ENCODE measurements around the gene EWSR1.
"Not testable (repeated sequence)": the region's sequence is repeated elsewhere in the genome, so short reads cannot be mapped to it uniquely, and the experiment has no call there.

The EWSR1 gene

GRCh38 chr22:29339381-29340235, 71.5 kb downstream of the EWSR1 start:
- DNase-seq: peak in 1 of 14 donors; percentile 51

- no peak for DNase-seq
These were observed 72.5 kb downstream of the EWSR1 start for GRCh38 chr22:29340566-29340965.

- DNase-seq: no peak
These were observed 73.2 kb downstream of the EWSR1 start for GRCh38 chr22:29341056-29341848.

- DNase-seq: no peak
These were observed 73.7 kb downstream of the EWSR1 start for GRCh38 chr22:29341849-29342127.

GRCh38 chr22:29342177-29342576, 74.1 kb downstream of the EWSR1 start:
- no peak for DNase-seq

GRCh38 chr22:29342577-29343312, 74.7 kb downstream of the EWSR1 start:
- no peak for DNase-seq

GRCh38 chr22:29343313-29343805, 75.3 kb downstream of the EWSR1 start:
- DNase-seq: peak in 5 of 14 donors; percentile 12 to 41 (median 22)

- DNase-seq: peak in 9 of 14 donors; percentile 22 to 98 (median 56)
These were observed 76.1 kb downstream of the EWSR1 start for GRCh38 chr22:29344137-29344536.

GRCh38 chr22:29344889-29345288, 76.8 kb downstream of the EWSR1 start:
- not testable (repeated sequence) for DNase-seq

- DNase-seq: peak in 2 of 14 donors; percentile 48 to 56
These were observed 77.9 kb downstream of the EWSR1 start for GRCh38 chr22:29345932-29346331.

GRCh38 chr22:29346659-29347058, 78.6 kb downstream of the EWSR1 start:
- peak in 12 of 14 donors; percentile 21 to 95 (median 60) for DNase-seq

GRCh38 chr22:29348041-29348440, 80.0 kb downstream of the EWSR1 start:
- DNase-seq: no peak

GRCh38 chr22:29348956-29349355, 80.9 kb downstream of the EWSR1 start:
- no peak for DNase-seq

Measured in C1 segment of cervical spinal cord (tissue), 14 donors.